Medulla oblongata (tissue), 1 donor: ENCODE measurements around the gene NPR2.
A peak's percentile ranks its signal among the peaks of the same experiment; 100 is the strongest.

Experiments used
- DNase-seq: peaks from one replicate; pipeline ENCODE4 v3.0.0-alpha.2; 2015; ENCODE audit errors: extremely low spot score

Gene NPR2

DNA sequence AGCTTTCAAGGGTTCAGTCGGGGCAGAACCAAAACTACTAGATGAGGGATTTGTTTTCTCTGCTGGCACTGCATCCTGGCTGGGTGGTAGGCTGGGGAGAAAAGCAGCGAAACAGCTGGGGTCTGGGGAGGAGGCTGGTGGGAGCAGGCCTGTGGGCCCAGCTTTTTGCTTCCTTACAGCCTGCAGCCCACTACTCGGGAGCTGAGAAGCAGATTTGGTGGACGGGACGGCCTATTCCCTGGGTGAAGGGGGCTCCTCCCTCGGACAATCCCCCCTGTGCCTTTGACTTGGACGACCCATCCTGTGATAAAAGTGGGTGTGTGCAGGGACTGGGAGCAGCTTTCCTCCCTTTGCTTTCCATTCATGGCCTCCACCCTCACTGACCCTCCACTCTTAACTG lies 9.1 kb downstream of the NPR2 start:
- no peak for DNase-seq

DNA sequence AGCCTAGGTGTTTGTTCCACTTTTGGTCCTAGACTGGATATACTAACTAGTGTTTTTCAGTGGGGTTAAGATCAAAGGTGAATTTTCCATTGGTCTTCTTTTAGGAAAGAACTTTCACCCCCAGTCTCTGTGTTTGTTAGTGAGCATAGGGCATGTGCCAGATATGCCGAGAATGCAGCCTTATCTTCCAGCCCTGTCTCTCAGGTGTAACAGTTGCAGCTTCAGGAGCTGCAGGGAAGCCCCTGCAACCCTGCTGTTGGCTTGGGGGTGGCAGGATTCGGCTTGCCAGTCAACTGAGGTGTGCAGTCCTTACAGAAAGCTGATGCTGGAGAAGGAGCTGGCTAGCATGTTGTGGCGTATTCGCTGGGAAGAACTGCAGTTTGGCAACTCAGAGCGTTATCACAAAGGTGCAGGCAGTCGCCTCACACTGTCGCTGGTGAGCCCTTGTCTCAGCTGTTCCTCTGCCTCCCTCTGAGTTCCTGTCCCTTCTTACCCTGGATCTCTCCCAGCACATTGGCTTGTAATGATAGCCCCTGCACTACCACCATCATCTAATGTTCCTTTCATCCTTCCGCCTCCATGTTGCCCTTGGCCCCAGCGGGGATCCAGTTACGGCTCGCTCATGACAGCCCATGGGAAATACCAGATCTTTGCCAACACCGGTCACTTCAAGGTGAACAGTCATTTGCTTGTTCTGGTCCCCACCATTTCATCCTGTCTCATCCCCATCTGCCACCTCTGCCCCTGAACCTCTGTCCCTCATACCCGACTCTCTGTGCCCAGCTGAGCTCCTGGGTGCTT lies 10.1 kb downstream of the NPR2 start:
- no peak for DNase-seq

DNA sequence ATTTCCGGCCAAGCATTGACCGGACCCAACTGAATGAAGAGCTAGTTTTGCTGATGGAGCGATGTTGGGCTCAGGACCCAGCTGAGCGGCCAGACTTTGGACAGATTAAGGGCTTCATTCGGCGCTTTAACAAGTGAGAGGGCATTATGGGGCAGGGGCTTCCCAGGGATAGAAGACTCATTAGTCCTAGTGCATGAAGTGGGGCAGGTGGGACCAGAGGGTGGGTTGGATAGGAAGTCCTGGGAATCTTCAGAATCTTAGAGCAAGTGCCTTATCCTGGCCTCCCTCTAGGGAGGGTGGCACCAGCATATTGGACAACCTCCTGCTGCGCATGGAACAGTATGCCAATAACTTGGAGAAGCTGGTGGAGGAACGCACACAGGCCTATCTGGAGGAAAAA lies 14.7 kb downstream of the NPR2 start:
- no peak for DNase-seq

DNA sequence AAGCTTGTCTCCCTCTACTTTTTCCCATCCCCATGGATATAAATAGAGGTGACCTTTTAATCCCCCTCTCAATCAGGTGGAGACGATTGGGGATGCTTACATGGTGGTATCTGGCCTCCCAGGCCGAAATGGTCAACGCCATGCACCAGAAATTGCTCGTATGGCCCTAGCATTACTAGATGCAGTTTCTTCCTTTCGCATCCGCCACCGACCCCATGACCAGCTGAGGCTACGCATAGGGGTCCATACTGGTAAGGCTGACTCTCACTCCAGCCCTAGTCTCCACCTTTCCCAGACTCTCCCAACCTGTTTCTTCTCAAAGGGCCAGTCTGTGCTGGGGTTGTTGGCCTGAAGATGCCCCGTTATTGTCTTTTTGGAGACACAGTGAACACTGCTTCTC lies 17.0 kb downstream of the NPR2 start:
- DNase-seq = no peak

DNA sequence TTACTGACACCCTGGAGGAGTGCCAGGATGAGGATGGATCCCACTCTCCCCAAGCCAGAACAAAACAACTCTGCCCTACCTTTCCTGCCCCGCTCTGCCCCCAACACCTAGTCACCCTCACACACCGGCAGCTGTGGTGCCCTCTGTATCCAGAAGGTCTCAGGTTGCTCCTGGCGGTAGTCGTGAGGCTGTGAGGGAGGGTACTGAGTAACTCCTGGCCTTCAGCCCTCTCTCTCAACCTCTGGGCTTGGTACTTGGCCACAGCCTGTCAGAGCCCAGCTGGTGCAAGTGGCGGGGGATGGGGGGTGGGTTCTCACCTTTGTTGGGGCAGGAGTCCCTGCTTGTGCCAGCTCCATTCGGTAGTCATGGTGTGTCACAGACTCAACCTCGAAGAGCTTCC lies 18.7 kb downstream of the NPR2 start:
- no peak for DNase-seq

DNA sequence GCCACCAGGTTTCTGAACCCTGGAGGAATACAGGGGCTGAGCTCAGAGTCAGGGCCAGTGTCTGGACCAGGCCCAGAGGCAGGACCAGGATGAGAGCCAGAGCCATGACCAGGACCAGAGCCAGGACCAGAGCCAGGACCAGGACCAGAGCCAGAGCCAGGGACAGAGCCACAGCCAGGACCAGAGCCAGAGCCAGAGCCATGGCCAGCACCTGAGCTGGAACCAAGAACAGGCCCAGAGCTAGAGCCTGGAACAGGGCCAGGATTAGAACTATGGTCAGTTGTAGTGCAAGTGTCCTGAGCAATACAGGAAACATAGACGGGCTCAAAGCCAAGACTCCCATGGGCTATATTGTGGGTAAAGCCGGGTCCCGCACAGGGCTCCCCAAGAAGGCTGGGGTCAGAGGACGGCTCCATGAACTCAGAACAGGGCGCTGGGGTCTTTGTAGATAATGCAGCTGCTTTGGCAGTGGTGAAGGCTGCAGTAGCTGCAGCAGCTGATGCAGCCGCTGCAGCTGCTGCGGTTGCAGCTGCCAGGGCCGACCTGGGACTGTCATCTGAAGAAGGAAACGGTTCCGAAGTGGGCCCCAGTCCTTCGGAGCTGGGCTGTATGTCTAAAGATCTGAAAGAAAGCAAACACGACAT lies 20.1 kb downstream of the NPR2 start:
- peak; percentile 28 for DNase-seq

DNA sequence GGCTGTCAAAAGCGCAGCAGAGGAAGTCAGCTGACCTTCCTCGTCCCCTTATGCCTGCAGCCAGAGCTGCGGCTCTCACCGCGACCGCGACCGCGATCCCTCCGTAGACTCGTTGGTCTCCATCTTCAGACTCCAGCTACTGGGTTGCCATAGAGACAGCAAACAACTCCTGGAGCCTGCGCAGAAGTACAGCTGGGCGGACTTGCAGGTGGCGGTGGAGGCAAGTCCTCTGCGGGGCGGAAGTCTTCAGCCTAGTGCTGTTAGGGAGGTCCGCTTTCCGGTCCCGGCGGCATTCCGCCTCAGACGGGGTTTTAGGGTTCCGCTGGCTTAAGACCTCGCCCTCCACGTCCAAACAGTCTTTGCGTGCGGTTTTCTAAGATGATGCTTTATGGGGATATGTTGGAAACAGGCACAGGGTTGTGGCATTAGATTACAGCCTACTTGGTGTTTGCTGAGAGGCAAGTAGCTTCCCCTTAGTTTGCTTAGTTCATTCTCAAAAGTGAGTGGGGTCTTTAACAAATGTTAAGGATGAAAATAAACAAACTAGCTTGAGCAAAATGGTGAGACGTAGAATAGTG lies 20.7 kb downstream of the NPR2 start, which contains the start of gene SPAG8:
TSS of gene SPAG8 (minus strand) at position 238 of the 578 bp plus-strand sequence. CDS start at position 123, 115 bp downstream.
- DNase-seq = peak; percentile 96

DNA sequence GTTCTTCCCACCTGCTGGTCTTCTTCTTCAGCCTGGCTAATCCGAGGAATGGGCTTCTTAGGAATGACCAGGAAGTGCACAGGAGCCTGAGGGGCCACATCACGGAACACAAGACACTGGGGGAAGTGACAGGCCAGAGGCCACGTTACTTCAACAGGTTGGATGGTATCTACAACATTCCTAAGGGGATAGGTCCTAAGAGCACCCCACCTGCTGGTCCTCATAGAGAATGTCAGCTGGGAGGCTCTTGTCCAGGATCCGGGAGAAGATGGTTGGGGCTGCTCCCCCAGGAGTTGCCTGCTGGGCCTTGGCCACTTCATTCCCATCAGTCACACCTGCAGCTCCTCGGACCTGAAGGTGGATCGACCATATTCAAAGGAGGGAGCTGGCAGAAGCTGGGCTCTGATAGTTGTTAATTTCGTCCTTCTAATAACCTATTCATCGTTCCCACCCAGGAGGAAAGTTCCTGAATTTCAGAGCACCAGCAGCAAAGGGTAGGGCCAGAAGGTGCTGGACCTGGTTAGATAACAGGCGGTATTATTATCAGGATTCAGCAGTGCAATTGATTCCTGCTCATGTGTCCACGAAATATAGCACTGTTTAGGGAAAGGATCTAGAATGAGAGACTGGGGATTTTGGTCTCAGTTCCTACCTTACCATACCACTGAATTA lies 22.2 kb downstream of the NPR2 start:
- DNase-seq = no peak

DNA sequence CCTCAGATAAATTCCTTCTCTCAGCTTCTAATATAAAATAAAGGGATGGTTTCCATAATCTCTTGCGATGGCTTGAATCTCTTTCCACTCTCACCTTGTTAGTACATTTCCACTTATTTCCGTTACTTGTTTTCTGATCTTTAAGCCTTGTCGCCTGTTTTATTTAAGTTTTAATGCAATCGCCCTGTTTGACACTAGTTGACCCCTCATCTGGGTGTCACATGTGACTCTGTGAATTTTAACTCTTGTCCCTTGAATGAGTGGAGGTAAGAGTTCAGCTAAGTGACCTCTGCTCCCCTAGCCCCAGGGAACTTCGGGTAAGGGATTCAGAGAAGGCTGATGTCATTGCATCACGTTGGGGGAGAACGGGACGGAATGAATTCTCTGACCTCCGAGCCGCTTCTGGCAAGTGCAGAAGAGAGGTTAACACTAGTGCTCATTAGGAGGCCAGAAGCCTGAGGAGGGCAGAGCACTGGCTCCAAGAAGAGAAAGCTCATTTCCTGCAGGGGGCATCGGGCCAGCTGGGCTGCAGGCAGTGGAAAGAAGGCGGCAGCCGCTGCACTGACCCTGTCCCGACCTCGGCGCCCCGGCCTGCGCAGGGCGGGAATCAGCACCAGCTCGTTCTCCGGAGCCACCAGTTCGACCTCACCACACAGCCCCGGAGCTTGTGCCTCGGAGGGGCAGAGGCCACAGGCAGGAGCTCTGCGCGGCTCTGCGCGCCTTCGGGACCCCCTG lies 22.9 kb downstream of the NPR2 start:
- DNase-seq = peak; percentile 69

DNA sequence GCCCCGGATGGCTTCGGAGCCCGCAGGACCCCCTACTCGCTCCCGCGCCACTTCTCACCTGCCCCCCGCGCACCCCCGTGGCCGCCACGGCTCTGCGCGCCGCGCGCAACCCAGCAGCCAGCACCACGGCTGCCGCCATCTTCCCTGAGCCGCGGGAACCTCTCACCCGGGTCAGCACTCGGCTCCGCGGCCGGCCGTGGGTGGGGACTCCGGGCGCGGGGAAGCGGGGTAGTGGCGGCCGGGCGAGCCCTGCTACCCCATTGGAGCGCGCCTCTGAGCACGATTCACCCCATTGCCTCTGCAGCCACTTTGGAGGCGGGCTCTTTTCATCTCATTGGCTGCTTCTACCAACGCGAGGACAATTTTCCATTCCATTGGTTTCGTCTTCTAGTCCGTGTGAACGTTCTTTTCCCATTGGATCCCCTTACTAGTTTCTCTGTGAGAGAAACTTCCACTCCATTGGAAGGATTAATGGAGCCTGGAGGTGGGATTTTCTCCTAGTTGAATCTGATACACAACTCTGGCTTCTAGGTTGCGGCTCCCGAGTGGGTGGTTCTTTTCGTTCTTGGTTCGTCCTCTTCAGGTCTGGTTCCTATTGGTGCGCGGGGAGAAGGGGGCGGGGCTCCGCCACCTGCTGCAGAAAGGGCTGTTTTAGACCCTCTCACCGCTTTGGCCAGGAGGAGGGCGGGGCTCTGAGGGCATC lies 23.6 kb downstream of the NPR2 start, which contains the start of gene HINT2:
TSS of gene HINT2 (minus strand) at position 202 of the 703 bp plus-strand sequence. CDS start at position 139, 63 bp downstream.
- peak; percentile 99 for DNase-seq

DNA sequence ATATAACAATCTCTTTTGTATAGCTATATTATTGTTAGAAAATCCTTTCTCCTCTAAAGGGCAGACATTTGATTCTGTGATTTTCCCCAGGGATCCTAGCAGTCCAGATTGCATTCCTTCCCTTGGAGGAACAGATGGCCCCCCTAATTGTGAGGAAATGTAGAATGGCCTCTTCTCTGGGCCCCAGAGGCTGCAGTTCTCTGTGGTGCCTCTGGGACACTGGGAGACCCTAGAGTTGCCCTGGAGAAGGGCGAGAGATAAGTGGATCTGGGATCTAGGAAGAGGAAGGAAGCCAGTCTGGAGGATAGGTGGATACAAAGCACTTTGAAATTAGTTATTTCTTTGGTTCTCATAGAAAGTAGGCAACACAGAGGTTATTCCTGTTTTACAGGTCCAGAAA lies 25.3 kb downstream of the NPR2 start:
- no peak for DNase-seq

DNA sequence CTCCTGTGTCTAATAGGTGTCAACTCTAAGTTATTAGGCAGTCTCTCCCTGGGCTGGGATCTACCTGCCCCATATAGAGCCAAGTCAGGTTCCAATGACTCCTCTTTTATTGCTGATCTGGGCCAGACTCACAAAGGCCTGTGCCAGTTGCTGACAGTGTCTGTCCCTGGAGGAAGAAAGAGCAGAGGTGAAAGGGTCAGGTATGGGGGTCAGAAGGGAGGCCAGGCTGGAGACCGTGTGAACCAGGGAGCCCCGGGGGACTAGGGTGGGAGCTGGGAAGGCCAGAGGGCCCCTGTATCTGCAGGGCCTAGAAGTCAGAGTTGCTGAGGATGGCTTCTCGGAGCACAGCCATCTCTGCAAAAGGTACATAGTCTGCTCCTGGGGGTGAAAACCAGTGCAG lies 26.9 kb downstream of the NPR2 start:
- no peak for DNase-seq

DNA sequence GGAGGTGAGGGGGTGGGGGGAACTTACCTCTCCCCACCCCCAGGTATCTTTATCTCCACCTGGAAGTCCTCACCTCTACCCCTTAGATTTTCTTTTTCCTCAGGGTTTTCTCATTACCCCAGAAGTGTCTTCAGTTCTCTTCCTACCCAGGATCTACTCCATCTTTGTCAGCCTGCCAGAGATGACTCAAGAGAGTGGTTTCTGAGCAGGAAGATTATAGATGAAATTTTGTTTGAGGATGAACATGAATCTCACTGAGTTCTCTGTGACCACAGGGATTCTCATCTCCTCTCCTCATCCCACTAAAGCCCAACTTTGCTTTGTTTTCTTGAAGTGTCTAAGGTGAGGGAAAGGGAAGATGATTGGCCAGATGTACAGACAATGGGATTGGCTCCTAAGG lies 28.7 kb downstream of the NPR2 start:
- no peak for DNase-seq

DNA sequence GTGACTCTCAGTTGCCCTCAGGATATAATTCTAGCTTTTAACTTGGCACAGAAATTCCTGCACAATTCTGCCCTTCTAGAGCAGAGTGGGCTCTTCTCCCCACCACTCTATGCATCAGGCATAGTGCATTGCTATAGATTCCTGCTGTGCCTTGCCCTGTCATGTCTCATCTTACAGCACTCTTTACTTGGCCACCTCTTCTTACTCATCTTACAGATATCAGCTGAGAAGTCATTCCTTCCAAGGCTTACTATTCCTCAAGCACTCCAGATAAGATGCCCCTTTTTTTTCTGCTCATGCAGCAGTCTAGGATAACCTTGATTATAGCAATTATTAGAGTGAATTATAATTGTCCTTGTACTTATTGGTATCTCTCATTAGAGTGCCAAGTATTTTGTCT lies 31.5 kb downstream of the NPR2 start:
- DNase-seq = no peak

DNA sequence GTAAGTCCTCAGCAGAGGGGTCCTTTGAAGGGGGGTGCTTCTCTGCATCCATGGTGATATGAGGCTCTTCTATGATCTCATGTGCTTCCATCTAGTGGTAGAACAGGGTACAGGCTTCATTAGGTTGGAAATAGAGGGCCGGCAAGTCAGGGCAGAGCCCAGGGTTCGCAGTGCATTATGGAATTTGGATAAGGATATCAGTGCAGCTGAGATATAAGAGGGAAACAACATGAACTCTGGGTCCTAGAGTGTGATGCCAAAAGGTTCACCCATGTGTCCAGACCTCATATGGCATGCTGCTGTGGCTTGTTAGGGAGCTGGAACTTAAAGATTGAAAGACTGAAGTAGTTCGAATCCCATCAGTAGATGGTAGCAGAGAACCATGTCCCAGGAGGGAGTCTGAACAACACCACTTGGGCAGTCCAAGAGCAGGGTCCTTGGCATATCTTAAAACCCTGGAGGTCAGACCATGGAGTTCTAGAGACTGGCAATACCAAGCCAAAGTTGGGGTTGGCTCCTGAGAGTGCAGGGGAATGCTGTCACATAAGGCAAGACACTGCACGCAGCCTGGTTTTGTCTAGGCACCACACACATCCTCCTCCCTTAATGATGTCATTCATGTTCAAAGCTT lies 34.8 kb downstream of the NPR2 start:
- DNase-seq = peak; percentile 70

DNA sequence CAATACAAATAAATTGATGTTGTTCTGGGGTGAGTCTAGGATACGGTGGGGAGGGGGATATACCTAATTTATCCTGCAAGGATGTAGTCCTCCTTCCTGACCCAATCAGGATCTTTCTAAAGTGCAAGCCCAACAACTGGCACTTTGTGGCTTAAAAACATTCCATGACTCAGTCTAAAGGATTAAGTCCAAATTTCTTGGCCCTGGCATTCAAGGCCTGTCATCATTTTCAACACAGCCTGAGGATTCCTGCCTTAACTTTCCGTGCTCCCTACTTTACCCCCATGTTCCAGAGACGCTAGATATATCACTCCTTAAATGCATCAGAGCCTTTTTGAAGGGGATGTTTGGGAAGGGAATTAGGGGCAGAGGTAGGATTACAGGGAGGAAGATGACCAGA lies 36.1 kb downstream of the NPR2 start:
- no peak for DNase-seq

DNA sequence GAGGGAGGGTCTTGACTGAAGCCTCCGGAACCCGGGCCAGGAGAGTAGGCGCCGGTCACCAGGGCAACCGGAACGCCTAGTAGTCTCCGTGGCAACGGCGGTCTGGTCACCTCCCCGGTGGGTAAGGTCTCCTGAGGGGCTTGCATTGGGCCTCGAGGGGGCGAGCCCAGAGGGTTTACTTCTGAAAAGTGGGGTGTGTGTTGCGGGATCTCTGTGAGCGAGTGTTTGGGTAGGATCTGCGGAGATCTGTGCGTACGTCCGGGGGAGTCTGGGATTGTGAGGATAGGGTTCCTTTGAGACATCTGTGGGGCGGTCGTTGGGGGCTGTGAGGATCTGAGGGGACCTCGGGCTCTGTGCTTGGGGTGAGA lies 37.3 kb downstream of the NPR2 start, which contains the start of gene FAM221B:
TSS of gene FAM221B (minus strand) at position 17 of the 368 bp plus-strand sequence. CDS start 2,571 bp downstream, outside the sequence.
- DNase-seq = peak; percentile 9

DNA sequence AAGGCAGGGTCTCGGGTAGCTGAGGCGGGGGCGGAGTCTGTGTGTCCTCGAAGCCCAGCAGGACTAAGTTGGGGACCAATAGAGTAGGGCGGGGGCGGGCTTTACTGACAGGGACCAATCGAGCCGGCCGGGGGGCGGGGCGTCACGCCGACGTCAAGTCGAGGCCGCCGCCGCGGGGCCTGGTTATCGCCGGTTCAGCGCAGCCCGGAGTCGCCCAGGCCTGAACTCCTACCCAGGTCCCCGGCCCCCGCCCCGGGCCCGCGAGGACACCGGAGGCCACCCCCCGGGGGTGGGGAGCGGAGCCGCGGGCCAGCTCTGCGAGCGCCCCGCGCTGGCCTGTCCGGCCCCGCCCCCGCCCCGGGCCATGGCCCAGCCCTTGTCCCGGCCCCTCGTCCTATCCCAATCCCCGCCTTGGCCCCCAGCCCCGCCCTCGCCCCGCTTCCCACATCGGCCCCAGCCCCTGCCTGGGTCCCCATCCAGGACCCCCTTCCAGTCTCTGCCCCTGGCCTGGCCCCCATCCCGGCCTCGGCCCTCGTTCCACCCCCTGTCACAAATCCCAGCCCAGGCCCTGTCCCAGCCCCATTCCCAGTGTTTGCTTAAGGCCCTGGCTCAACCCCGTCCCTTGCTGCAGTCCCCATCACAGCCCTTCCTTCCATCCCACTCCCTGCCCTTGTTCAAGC lies 37.8 kb downstream of the NPR2 start, which contains the start of gene TMEM8B:
TSS of gene TMEM8B (plus strand) at position 145 of the 680 bp plus-strand sequence. CDS start at position 365, 220 bp downstream.
- peak; percentile 97 for DNase-seq

DNA sequence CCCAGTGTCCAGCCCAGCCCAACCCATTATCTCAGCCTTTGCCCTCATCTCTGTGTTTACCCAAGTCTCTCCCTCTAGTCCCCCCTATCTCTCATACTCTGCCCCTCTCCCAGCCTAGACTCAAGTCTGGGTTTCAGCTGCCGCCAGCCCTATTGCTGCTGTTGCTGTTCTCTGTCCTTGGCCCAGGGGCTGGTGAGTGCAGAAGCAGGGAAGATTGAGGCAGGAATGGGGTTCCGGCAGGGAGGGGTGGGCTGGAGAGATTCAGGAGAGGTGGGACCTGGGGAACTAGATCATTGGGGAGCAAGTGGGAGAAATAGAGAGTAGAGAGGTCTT lies 38.3 kb downstream of the NPR2 start:
- no peak for DNase-seq

DNA sequence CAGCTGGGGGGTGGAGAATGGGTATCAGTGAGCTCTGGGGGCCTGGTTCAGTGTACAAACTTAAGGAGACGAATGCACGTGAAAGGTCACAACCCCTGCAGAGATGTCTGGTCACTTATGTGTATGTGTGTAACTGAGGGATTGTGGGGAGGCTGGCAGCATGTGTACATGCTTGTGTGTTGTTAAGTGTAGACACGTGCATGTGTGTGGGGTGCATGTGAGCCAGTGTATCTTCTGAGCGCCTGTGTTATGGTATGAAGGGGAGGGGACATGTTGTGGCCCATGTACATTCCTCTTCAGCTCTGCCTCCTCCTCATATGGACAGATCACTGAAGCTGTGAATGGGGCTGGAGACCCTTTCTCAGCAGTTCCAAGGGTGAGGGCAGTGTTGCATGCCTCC lies 39.6 kb downstream of the NPR2 start:
- no peak for DNase-seq
